ENCODE results near the gene MACROD1.

- TF ChIP-seq CTCF (IDR thresholded peaks at IDR 0.05 in 8 of 11, conservative IDR thresholded peaks at IDR 0.05 in 3 of 11): no peak
- no peak for TF ChIP-seq POLR2A (IDR thresholded peaks at IDR 0.05)
- TF ChIP-seq POLR2AphosphoS5 (IDR thresholded peaks at IDR 0.05): peak in 1 of 3 donors; percentile 40
Measured at GRCh38 chr11:64209563-64209843, 43.6 kb upstream of the MACROD1 start.

Data from spleen (tissue), 7 donors.